ENCODE measurements around the gene NTSR2. TPM values are rescaled to one million over a fixed set of nuclear protein-coding genes. Genes with fewer than 3 reads are reported as not detected.

Gene NTSR2
- total and polyA plus RNA-seq, 4 donors = not detected

- no peaks in the 10 kb centered on the region for H3K4me1 ChIP-seq (ENCODE audit: control insufficient read depth in 1 of 2, insufficient read depth in 2 of 2, low read length in 2 of 2)
- ATAC-seq (ENCODE audit: low FRiP score) = no peak
- WGBS, 2 donors = 93% methylated on average over 10 of the region's 10 CpGs
- intact Hi-C loops (cut with DNase I) = no loop called here
- H3K9me3 ChIP-seq (ENCODE audit: control insufficient read depth, low read length) = peaks cover 7% of the 10 kb centered on the region
- no peak overlapping the region for H3K4me3 ChIP-seq (ENCODE audit: low read length in 2 of 2)
- H3K36me3 ChIP-seq (ENCODE audit: control insufficient read depth in 1 of 2, insufficient read depth in 2 of 2, low read length in 1 of 2) = no peaks in the 10 kb centered on the region
- no peak for DNase-seq
- H3K27ac ChIP-seq (ENCODE audit: low read depth in 1 of 2, low read length in 2 of 2) = no peak overlapping the region
- H3K27me3 ChIP-seq (ENCODE audit: control insufficient read depth in 1 of 2, insufficient read depth in 2 of 2, low read length in 1 of 2) = no peaks in the 10 kb centered on the region
These were observed 45.1 kb downstream of the NTSR2 start for GRCh38 chr2:11624893-11625292.

GRCh38 chr2:11622611-11623010 lies 47.4 kb downstream of the NTSR2 start:
- no peak for DNase-seq
- Histone ChIP-seq H3K9me3 (ENCODE audit: control insufficient read depth, low read length) (peaks cover 7% of the 10 kb centered on the region), H3K27me3 (ENCODE audit: control insufficient read depth in 1 of 2, insufficient read depth in 2 of 2, low read length in 1 of 2) (no peaks in the 10 kb centered on the region), H3K4me3 (ENCODE audit: low read length in 2 of 2) (no peak overlapping the region), H3K27ac (ENCODE audit: low read depth in 1 of 2, low read length in 2 of 2) (no peak overlapping the region), H3K4me1 (ENCODE audit: control insufficient read depth in 1 of 2, insufficient read depth in 2 of 2, low read length in 2 of 2) (no peaks in the 10 kb centered on the region), H3K36me3 (ENCODE audit: control insufficient read depth in 1 of 2, insufficient read depth in 2 of 2, low read length in 1 of 2) (no peaks in the 10 kb centered on the region)
- no peak for ATAC-seq (ENCODE audit: low FRiP score)
- 79 to 82% methylated on average over 1 of the region's 1 CpG for WGBS, 2 donors
- intact Hi-C loops (cut with DNase I) = no loop called here

GRCh38 chr2:11621410-11621809 lies 48.6 kb downstream of the NTSR2 start:
- WGBS, 2 donors = 55 to 64% methylated on average over 2 of the region's 2 CpGs

GRCh38 chr2:11618708-11619062 lies 51.3 kb downstream of the NTSR2 start:
- H3K27ac ChIP-seq (ENCODE audit: low read depth in 1 of 2, low read length in 2 of 2) = no peak overlapping the region
- 92 to 94% methylated on average over 20 of the region's 20 CpGs for WGBS, 2 donors
- no peaks in the 10 kb centered on the region for H3K4me1 ChIP-seq (ENCODE audit: control insufficient read depth in 1 of 2, insufficient read depth in 2 of 2, low read length in 2 of 2)
- no peaks in the 10 kb centered on the region for H3K9me3 ChIP-seq (ENCODE audit: control insufficient read depth, low read length)
- intact Hi-C loops (cut with DNase I) = no loop called here
- ATAC-seq (ENCODE audit: low FRiP score) (no peak), DNase-seq (no peak)
- H3K36me3 ChIP-seq (ENCODE audit: control insufficient read depth in 1 of 2, insufficient read depth in 2 of 2, low read length in 1 of 2) = no peaks in the 10 kb centered on the region
- no peak overlapping the region for H3K4me3 ChIP-seq (ENCODE audit: low read length in 2 of 2)
- H3K27me3 ChIP-seq (ENCODE audit: control insufficient read depth in 1 of 2, insufficient read depth in 2 of 2, low read length in 1 of 2) = no peaks in the 10 kb centered on the region

More at GRCh38 chr2:11621410-11621809, 48.6 kb downstream of the NTSR2 start:
- H3K36me3 ChIP-seq (ENCODE audit: control insufficient read depth in 1 of 2, insufficient read depth in 2 of 2, low read length in 1 of 2) = no peaks in the 10 kb centered on the region
- H3K4me3 ChIP-seq (ENCODE audit: low read length in 2 of 2) = no peak overlapping the region
- intact Hi-C loops (cut with DNase I) = no loop called here
- no peak for ATAC-seq (ENCODE audit: low FRiP score)
- H3K4me1 ChIP-seq (ENCODE audit: control insufficient read depth in 1 of 2, insufficient read depth in 2 of 2, low read length in 2 of 2) = no peaks in the 10 kb centered on the region
- no peak overlapping the region for H3K27ac ChIP-seq (ENCODE audit: low read depth in 1 of 2, low read length in 2 of 2)
- H3K9me3 ChIP-seq (ENCODE audit: control insufficient read depth, low read length) = no peaks in the 10 kb centered on the region
- no peak for DNase-seq
- no peaks in the 10 kb centered on the region for H3K27me3 ChIP-seq (ENCODE audit: control insufficient read depth in 1 of 2, insufficient read depth in 2 of 2, low read length in 1 of 2)

GRCh38 chr2:11617984-11618707 lies 51.8 kb downstream of the NTSR2 start:
- no peaks in the 10 kb centered on the region for H3K27me3 ChIP-seq (ENCODE audit: control insufficient read depth in 1 of 2, insufficient read depth in 2 of 2, low read length in 1 of 2)
- no peaks in the 10 kb centered on the region for H3K9me3 ChIP-seq (ENCODE audit: control insufficient read depth, low read length)
- no peak overlapping the region for H3K27ac ChIP-seq (ENCODE audit: low read depth in 1 of 2, low read length in 2 of 2)
- intact Hi-C loops (cut with DNase I) = no loop called here
- no peaks in the 10 kb centered on the region for H3K4me1 ChIP-seq (ENCODE audit: control insufficient read depth in 1 of 2, insufficient read depth in 2 of 2, low read length in 2 of 2)
- WGBS, 2 donors = 92 to 94% methylated on average over 30 to 33 of the region's 33 CpGs
- no peaks in the 10 kb centered on the region for H3K36me3 ChIP-seq (ENCODE audit: control insufficient read depth in 1 of 2, insufficient read depth in 2 of 2, low read length in 1 of 2)
- DNase-seq (peak in 1 of 2 donors; percentile 37), ATAC-seq (ENCODE audit: low FRiP score) (peak; percentile 58)
- H3K4me3 ChIP-seq (ENCODE audit: low read length in 2 of 2) = no peak overlapping the region

GRCh38 chr2:11617527-11617926 lies 52.5 kb downstream of the NTSR2 start:
- Histone ChIP-seq H3K4me1 (ENCODE audit: control insufficient read depth in 1 of 2, insufficient read depth in 2 of 2, low read length in 2 of 2) (no peaks in the 10 kb centered on the region), H3K9me3 (ENCODE audit: control insufficient read depth, low read length) (no peaks in the 10 kb centered on the region), H3K36me3 (ENCODE audit: control insufficient read depth in 1 of 2, insufficient read depth in 2 of 2, low read length in 1 of 2) (no peaks in the 10 kb centered on the region), H3K27me3 (ENCODE audit: control insufficient read depth in 1 of 2, insufficient read depth in 2 of 2, low read length in 1 of 2) (no peaks in the 10 kb centered on the region), H3K27ac (ENCODE audit: low read depth in 1 of 2, low read length in 2 of 2) (no peak overlapping the region), H3K4me3 (ENCODE audit: low read length in 2 of 2) (no peak overlapping the region)
- intact Hi-C loops (cut with DNase I) = no loop called here
- WGBS, 2 donors = 88 to 92% methylated on average over 13 to 14 of the region's 14 CpGs
- ATAC-seq (ENCODE audit: low FRiP score) (no peak), DNase-seq (peak in 1 of 2 donors; percentile 43)

GRCh38 chr2:11616851-11617415 lies 53.1 kb downstream of the NTSR2 start:
- no peaks in the 10 kb centered on the region for H3K27me3 ChIP-seq (ENCODE audit: control insufficient read depth in 1 of 2, insufficient read depth in 2 of 2, low read length in 1 of 2)
- ATAC-seq (ENCODE audit: low FRiP score) (no peak), DNase-seq (peak; percentile 29 to 49)
- 83 to 86% methylated on average over 19 of the region's 19 CpGs for WGBS, 2 donors
- no peaks in the 10 kb centered on the region for H3K9me3 ChIP-seq (ENCODE audit: control insufficient read depth, low read length)
- H3K27ac ChIP-seq (ENCODE audit: low read depth in 1 of 2, low read length in 2 of 2) = no peak overlapping the region
- intact Hi-C loops (cut with DNase I) = no loop called here
- no peaks in the 10 kb centered on the region for H3K36me3 ChIP-seq (ENCODE audit: control insufficient read depth in 1 of 2, insufficient read depth in 2 of 2, low read length in 1 of 2)
- no peaks in the 10 kb centered on the region for H3K4me1 ChIP-seq (ENCODE audit: control insufficient read depth in 1 of 2, insufficient read depth in 2 of 2, low read length in 2 of 2)
- no peak overlapping the region for H3K4me3 ChIP-seq (ENCODE audit: low read length in 2 of 2)

GRCh38 chr2:11616097-11616687 lies 53.8 kb downstream of the NTSR2 start:
- intact Hi-C loops (cut with DNase I) = no loop called here
- H3K4me3 ChIP-seq (ENCODE audit: low read length in 2 of 2) = no peak overlapping the region
- H3K9me3 ChIP-seq (ENCODE audit: control insufficient read depth, low read length) = no peaks in the 10 kb centered on the region
- no peak overlapping the region for H3K27ac ChIP-seq (ENCODE audit: low read depth in 1 of 2, low read length in 2 of 2)
- H3K4me1 ChIP-seq (ENCODE audit: control insufficient read depth in 1 of 2, insufficient read depth in 2 of 2, low read length in 2 of 2) = no peaks in the 10 kb centered on the region
- WGBS, 2 donors = 80 to 84% methylated on average over 14 of the region's 14 CpGs
- no peaks in the 10 kb centered on the region for H3K36me3 ChIP-seq (ENCODE audit: control insufficient read depth in 1 of 2, insufficient read depth in 2 of 2, low read length in 1 of 2)
- DNase-seq = peak in 1 of 2 donors; percentile 9
- no peaks in the 10 kb centered on the region for H3K27me3 ChIP-seq (ENCODE audit: control insufficient read depth in 1 of 2, insufficient read depth in 2 of 2, low read length in 1 of 2)
- ATAC-seq (ENCODE audit: low FRiP score) = no peak

GRCh38 chr2:11615209-11615608 lies 54.8 kb downstream of the NTSR2 start:
- Histone ChIP-seq H3K36me3 (ENCODE audit: control insufficient read depth in 1 of 2, insufficient read depth in 2 of 2, low read length in 1 of 2) (no peaks in the 10 kb centered on the region), H3K4me3 (ENCODE audit: low read length in 2 of 2) (no peak overlapping the region), H3K27ac (ENCODE audit: low read depth in 1 of 2, low read length in 2 of 2) (no peak overlapping the region), H3K4me1 (ENCODE audit: control insufficient read depth in 1 of 2, insufficient read depth in 2 of 2, low read length in 2 of 2) (no peaks in the 10 kb centered on the region), H3K9me3 (ENCODE audit: control insufficient read depth, low read length) (no peaks in the 10 kb centered on the region), H3K27me3 (ENCODE audit: control insufficient read depth in 1 of 2, insufficient read depth in 2 of 2, low read length in 1 of 2) (no peaks in the 10 kb centered on the region)
- ATAC-seq (ENCODE audit: low FRiP score) (no peak), DNase-seq (peak in 1 of 2 donors; percentile 4)
- intact Hi-C loops (cut with DNase I) = no loop called here
- 75 to 77% methylated on average over 3 of the region's 3 CpGs for WGBS, 2 donors

All from aorta (tissue), 5 donors.